HepG2 (cell line): ENCODE measurements around the gene SPRED2. TPM values are rescaled to one million over a fixed set of nuclear protein-coding genes. Genes with fewer than 3 reads are reported as not detected.

Experiments used
- ARHGAP35 ChIP-seq: sonication (generic); formaldehyde crosslinking; IDR thresholded peaks from 2 replicates; pipeline ENCODE4 v1.9.0; 2022; ENCODE audit warnings: mild to moderate bottlenecking, inconsistent platforms, moderate library complexity, missing genetic modification reagents, borderline replicate concordance
- ATF3 ChIP-seq: sonication (generic); formaldehyde crosslinking; IDR thresholded peaks from 2 replicates; pipeline ENCODE4 v1.4.0; 2020; ENCODE audit warnings: missing genetic modification reagents
- DNMT1 ChIP-seq: sonication (generic); formaldehyde crosslinking; IDR thresholded peaks from 2 replicates; pipeline ENCODE4 v1.5.1; 2020; ENCODE audit warnings: mild to moderate bottlenecking, missing genetic modification reagents
- ELF3 ChIP-seq: IDR thresholded peaks from 2 replicates; pipeline ENCODE4 v1.6.1; 2016; ENCODE audit warnings: missing genetic modification reagents, missing compliant biosample characterization
- GRHL1 ChIP-seq: sonication (generic); formaldehyde crosslinking; conservative IDR thresholded peaks from 2 replicates; pipeline ENCODE4 v1.8.0; 2022; ENCODE audit warnings: missing genetic modification reagents
- HOXA3 ChIP-seq: sonication (generic); formaldehyde crosslinking; IDR thresholded peaks from 2 replicates; pipeline ENCODE4 v1.5.0; 2020; ENCODE audit warnings: missing genetic modification reagents
- KLF16 ChIP-seq, 2 experiments: sonication (generic) in 1 of 2; formaldehyde crosslinking in 1 of 2; IDR thresholded peaks; 2 replicates each; pipeline versions ENCODE4 v1.6.1 to v1.8.0; 2016 to 2023; ENCODE audit warnings: missing genetic modification reagents in 2 of 2, missing compliant biosample characterization in 1 of 2
- LCORL ChIP-seq, 2 experiments: fragments of 450-650 bp in 1 of 2; sonication (generic) in 1 of 2; formaldehyde crosslinking in 1 of 2; IDR thresholded peaks; 2 replicates each; pipeline versions ENCODE4 v1.5.0 to v1.6.1; 2017 to 2020; ENCODE audit warnings: antibody characterized with exemption in 1 of 2, missing genetic modification reagents in 1 of 2
- MTA3 ChIP-seq: sonication (generic); formaldehyde crosslinking; IDR thresholded peaks from 2 replicates; pipeline ENCODE4 v1.4.0; 2020; ENCODE audit warnings: missing genetic modification reagents
- MYNN ChIP-seq: sonication (generic); formaldehyde crosslinking; IDR thresholded peaks from 2 replicates; pipeline ENCODE4 v1.4.0; 2020; ENCODE audit warnings: mild to moderate bottlenecking, low read depth, missing genetic modification reagents
- NFE2 ChIP-seq: sonication (generic); formaldehyde crosslinking; IDR thresholded peaks from 2 replicates; pipeline ENCODE4 v1.4.0; 2020; ENCODE audit warnings: missing genetic modification reagents
- NFIB ChIP-seq: sonication (generic); formaldehyde crosslinking; IDR thresholded peaks from 2 replicates; pipeline ENCODE4 v1.9.0; 2021; ENCODE audit warnings: missing genetic modification reagents, mild to moderate bottlenecking, borderline replicate concordance
- NFKB2 ChIP-seq: sonication (generic); formaldehyde crosslinking; IDR thresholded peaks from 2 replicates; pipeline ENCODE4 v1.4.0; 2020; ENCODE audit warnings: missing genetic modification reagents, borderline replicate concordance
- NR2F1 ChIP-seq, 2 experiments: fragments of 450-650 bp in 1 of 2; formaldehyde crosslinking in 1 of 2; IDR thresholded peaks; 2 replicates each; pipeline versions ENCODE4 v1.5.0 to v1.6.1; 2016 to 2020; ENCODE audit warnings: mild to moderate bottlenecking in 1 of 2, missing compliant biosample characterization in 1 of 2, missing genetic modification reagents in 1 of 2, moderate library complexity in 1 of 2
- POLR2AphosphoS2 ChIP-seq: IDR thresholded peaks from 2 replicates; pipeline ENCODE4 v1.6.1; 2011; ENCODE audit warnings: low read depth, low read length, improper control_type of control experiment
- SNRNP70 ChIP-seq: fragments of 200-400 bp; formaldehyde crosslinking; IDR thresholded peaks from 2 replicates; pipeline ENCODE4 v1.6.1; 2017; ENCODE audit warnings: mild to moderate bottlenecking, low read depth, low read length, moderate library complexity
- SP2 ChIP-seq: sonication (generic); formaldehyde crosslinking; IDR thresholded peaks from 2 replicates; pipeline ENCODE4 v1.5.1; 2020; ENCODE audit warnings: mild to moderate bottlenecking, missing genetic modification reagents
- TRIM22 ChIP-seq: fragments of 450-650 bp; IDR thresholded peaks from 2 replicates; pipeline ENCODE4 v1.6.1; 2017
- ZBTB43 ChIP-seq: sonication (generic); formaldehyde crosslinking; conservative IDR thresholded peaks from 2 replicates; pipeline ENCODE4 v1.4.0; 2020; ENCODE audit warnings: missing genetic modification reagents
- ZKSCAN8 ChIP-seq: IDR thresholded peaks from 2 replicates; pipeline ENCODE4 v1.6.1; 2016; ENCODE audit warnings: borderline replicate concordance, missing genetic modification reagents, missing compliant biosample characterization
- ZNF224 ChIP-seq: sonication (generic); formaldehyde crosslinking; IDR thresholded peaks from 2 replicates; pipeline ENCODE4 v1.5.0; 2020; ENCODE audit warnings: mild to moderate bottlenecking, missing genetic modification reagents
- ZNF446 ChIP-seq: sonication (generic); formaldehyde crosslinking; IDR thresholded peaks from 2 replicates; pipeline ENCODE4 v1.5.0; 2020; ENCODE audit warnings: mild to moderate bottlenecking, missing genetic modification reagents
- ZNF605 ChIP-seq: sonication (generic); formaldehyde crosslinking; IDR thresholded peaks from 2 replicates; pipeline ENCODE4 v1.8.0; 2022; ENCODE audit warnings: mild to moderate bottlenecking, missing genetic modification reagents
- polyA plus RNA-seq, 8 experiments: library from polyadenylated mRNA; depleted of rRNA in 3 of 8; stranded (reverse) in 7 of 8; unstranded in 1 of 8; fragments of >200 nt; fragmentation: Illumina TruSeq in 4 of 8; extraction: Trizol in 4 of 8; gene quantifications; 2 replicates each; pipeline versions ENCODE4 v1.2.1 to v1.2.3, GENCODE V29; 2011 to 2016; ENCODE audit warnings: low read depth in 4 of 8, missing spikeins in 1 of 8, mixed read lengths in 1 of 8; ENCODE audit not compliant: insufficient read depth in 1 of 8
- total RNA-seq, 5 experiments: library from RNA; depleted of rRNA; stranded (reverse); fragments of >200 nt; fragmentation: Illumina TruSeq; extraction: Trizol; gene quantifications; 2 replicates each; pipeline ENCODE4 v1.2.3, GENCODE V29; 2016; ENCODE audit warnings: low read depth in 1 of 5

The SPRED2 gene
- total and polyA plus RNA-seq, 2 of the 13 experiments (the other 11 are each of a cell fraction or from before 2014, with no cell fraction given) = 13.0 to 37.0 TPM

GRCh38 chr2:65431421-65432226 lies 775 bp downstream of the SPRED2 start (continued):
- TF ChIP-seq ATF3 (CRISPR knock-in tag) (no peak), GRHL1 (CRISPR knock-in tag) (no peak), ZNF224 (CRISPR knock-in tag) (no peak), ZBTB43 (CRISPR knock-in tag) (peak; percentile 46; the same call in 1 of the 2 replicates), NFE2 (CRISPR knock-in tag) (no peak), ARHGAP35 (CRISPR knock-in tag) (no peak), DNMT1 (no peak), MTA3 (CRISPR knock-in tag) (no peak), SNRNP70 (no peak), ELF3 (CRISPR knock-in tag) (no peak), HOXA3 (no peak; the same call in 1 of the 2 replicates), KLF16 (CRISPR knock-in tag; IDR thresholded peaks at IDR 0.05) (no peak), NFKB2 (CRISPR knock-in tag) (peak; percentile 13; the same call in 1 of the 2 replicates), LCORL (IDR thresholded peaks at IDR 0.05) (no peak), LCORL (CRISPR knock-in tag; IDR thresholded peaks at IDR 0.05) (no peak), SP2 (no peak), TRIM22 (no peak), ZNF446 (CRISPR knock-in tag) (no peak), ZNF605 (CRISPR knock-in tag) (0 out of 2 replicates have a peak, but pooled peaks have one; percentile 14), ZKSCAN8 (CRISPR knock-in tag) (no peak), NFIB (CRISPR knock-in tag) (no peak), POLR2AphosphoS2 (no peak), NR2F1 (CRISPR knock-in tag; IDR thresholded peaks at IDR 0.05) (no peak), MYNN (CRISPR knock-in tag) (no peak)
